GM18867 (cell line): Measurements from ENCODE around the gene CWH43.
"Not testable (repeated sequence)": the region's sequence is repeated elsewhere in the genome, so short reads cannot be mapped to it uniquely, and the experiment has no call there.

Experiments used
- ATAC-seq: cut with Tn5 transposase; IDR thresholded peaks from one replicate; pipeline ENCODE4 v1.9.1; 2021; ENCODE audit warnings: mild to moderate bottlenecking, moderate library complexity; ENCODE audit not compliant: unreplicated experiment

The CWH43 gene

GRCh38 chr4:48974979-48975640 lies 11.0 kb upstream of the CWH43 start:
- ATAC-seq = no peak

- ATAC-seq = no peak
These were observed 10.0 kb upstream of the CWH43 start for GRCh38 chr4:48976041-48976440.

- ATAC-seq = no peak
These were observed 6.0 kb upstream of the CWH43 start for GRCh38 chr4:48979914-48980579.

GRCh38 chr4:48984005-48984404 lies 2.1 kb upstream of the CWH43 start:
- ATAC-seq = not testable (repeated sequence)

GRCh38 chr4:48985602-48985975 lies 486 bp upstream of the CWH43 start:
- no peak for ATAC-seq

GRCh38 chr4:48986654-48987164 lies 634 bp downstream of the CWH43 start:
- ATAC-seq = no peak

GRCh38 chr4:48989461-48990203 lies 3.6 kb downstream of the CWH43 start:
- no peak for ATAC-seq

- no peak for ATAC-seq
These were observed 5.3 kb downstream of the CWH43 start for GRCh38 chr4:48991357-48991756.

- ATAC-seq = no peak
These were observed 11.9 kb downstream of the CWH43 start for GRCh38 chr4:48997962-48998361.

- no peak for ATAC-seq
These were observed 12.4 kb downstream of the CWH43 start for GRCh38 chr4:48998440-48998839.

GRCh38 chr4:49000806-49001205 lies 14.7 kb downstream of the CWH43 start:
- ATAC-seq = no peak

- no peak for ATAC-seq
These were observed 16.9 kb downstream of the CWH43 start for GRCh38 chr4:49002931-49003330.

- ATAC-seq = no peak
These were observed 32.7 kb downstream of the CWH43 start for GRCh38 chr4:49018718-49019295.

GRCh38 chr4:49032440-49033161 lies 46.5 kb downstream of the CWH43 start:
- ATAC-seq = no peak

GRCh38 chr4:49036528-49036927 lies 50.5 kb downstream of the CWH43 start:
- ATAC-seq = no peak

- ATAC-seq = no peak
These were observed 58.2 kb downstream of the CWH43 start for GRCh38 chr4:49044270-49044669.

- ATAC-seq = no peak
These were observed 72.2 kb downstream of the CWH43 start for GRCh38 chr4:49058306-49058705.

GRCh38 chr4:49063670-49064069 lies 77.6 kb downstream of the CWH43 start:
- no peak for ATAC-seq

GRCh38 chr4:49072196-49072595 lies 86.1 kb downstream of the CWH43 start:
- ATAC-seq = not testable (repeated sequence)

GRCh38 chr4:49091883-49092282 lies 105.8 kb downstream of the CWH43 start:
- peak; percentile 32 for ATAC-seq

- peak; percentile 51 for ATAC-seq
These were observed 106.6 kb downstream of the CWH43 start for GRCh38 chr4:49092608-49093135.
